GM18517 (cell line): Measurements from ENCODE around the gene ZNF260.
"Not testable (repeated sequence)": the region's sequence is repeated elsewhere in the genome, so short reads cannot be mapped to it uniquely, and the experiment has no call there.

Experiments
- ATAC-seq: cut with Tn5 transposase; IDR thresholded peaks from one replicate; pipeline ENCODE4 v1.9.1; 2021; ENCODE audit warnings: mild to moderate bottlenecking, moderate library complexity; ENCODE audit not compliant: unreplicated experiment

ZNF260 gene

DNA sequence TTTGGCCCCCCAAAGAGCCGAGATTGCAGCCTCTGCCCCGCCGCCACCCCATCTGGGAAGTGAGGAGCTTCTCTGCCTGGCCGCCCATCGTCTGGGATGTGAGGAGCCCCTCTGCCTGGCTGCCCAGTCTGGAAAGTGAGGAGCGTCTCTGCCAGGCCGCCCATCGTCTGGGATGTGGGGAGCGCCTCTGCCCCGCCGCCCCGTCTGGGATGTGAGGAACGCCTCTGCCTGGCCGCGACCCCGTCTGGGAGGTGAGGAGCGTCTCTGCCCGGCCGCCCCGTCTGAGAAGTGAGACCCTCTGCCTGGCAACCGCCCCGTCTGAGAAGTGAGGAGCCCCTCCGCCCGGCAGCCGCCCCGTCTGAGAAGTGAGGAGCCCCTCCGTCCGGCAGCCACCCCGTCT is 37.2 kb downstream of the ZNF260 start:
- not testable (repeated sequence) for ATAC-seq

- ATAC-seq, result peak; percentile 39
Measured at GRCh38 chr19:36489920-36490415, 38.1 kb downstream of the ZNF260 start.

DNA sequence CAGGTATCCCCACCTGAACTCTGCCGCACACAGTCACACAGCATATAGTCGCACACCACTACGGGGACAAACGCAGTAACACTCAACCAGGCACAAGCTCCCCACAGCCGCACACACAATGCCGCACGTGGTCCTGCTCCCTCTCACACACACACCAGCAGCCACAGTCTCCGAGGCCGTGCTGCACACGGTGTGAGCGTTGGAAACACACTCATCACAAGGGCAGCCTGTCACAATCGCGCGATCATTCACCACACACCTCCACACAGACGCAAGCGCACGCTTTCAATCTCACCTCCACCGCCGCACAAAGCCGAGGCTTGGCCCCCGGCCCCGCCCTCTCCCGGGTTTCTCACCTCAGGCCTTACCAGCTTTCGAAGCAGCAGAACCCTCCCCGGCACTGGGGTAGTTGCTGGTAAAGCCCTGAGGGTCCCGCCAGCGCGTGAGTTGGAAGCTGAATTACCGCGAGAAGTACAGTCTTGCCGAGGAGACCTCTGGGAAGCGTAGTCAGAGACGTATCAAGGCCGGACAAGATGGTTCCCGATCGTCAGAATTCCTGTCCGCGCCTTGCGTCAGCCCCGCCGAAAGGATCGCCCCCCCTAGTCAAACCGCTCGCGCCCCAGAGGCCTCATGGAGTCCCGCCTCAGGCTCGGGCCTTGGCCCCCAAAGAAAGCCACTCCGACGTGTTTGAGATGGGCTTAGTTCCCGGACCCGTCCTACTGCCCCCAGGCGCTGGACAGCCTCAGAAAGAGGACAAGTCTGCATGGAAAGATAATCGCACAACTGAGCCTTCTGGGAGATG is 38.8 kb downstream of the ZNF260 start, which contains the start of gene ZNF566:
Gene ZNF566 (minus strand): TSS at position 444 of the 802 bp plus-strand sequence. CDS start 13,004 bp downstream, outside the sequence.
- ATAC-seq, result peak; percentile 80

- ATAC-seq, result peak; percentile 20
Measured at GRCh38 chr19:36488846-36489117, 39.3 kb downstream of the ZNF260 start.

GRCh38 chr19:36488118-36488845 is 39.8 kb downstream of the ZNF260 start:
- no peak for ATAC-seq

DNA sequence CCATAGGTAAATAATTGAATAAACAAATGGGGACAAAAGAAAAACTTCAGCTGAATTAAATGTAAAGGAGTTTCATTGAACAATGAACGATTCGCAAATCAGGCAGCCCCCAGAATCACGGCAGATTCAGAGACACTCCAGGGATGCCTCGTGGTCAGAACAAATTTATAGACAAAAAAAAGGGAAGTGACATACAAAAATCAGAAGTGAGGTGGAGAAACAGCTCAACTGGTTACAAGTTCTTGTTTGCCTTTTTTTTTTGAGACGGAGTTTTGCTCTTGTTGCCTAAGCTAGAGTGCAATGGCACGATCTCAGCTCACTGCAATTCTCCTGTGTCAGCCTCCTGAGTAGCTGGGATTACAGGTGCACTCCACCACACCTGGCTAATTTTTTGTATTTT is 44.4 kb downstream of the ZNF260 start:
- ATAC-seq, result no peak

GRCh38 chr19:36482876-36483275 is 45.2 kb downstream of the ZNF260 start:
- no peak for ATAC-seq
